HEK293 (cell line): ENCODE results near the gene ZNF695.

Experiments used
- CTCF ChIA-PET: fragments of 350-600 bp; formaldehyde crosslinking; extraction: SDS; loops from one replicate; lab custom pipeline; 2021; ENCODE audit warnings: antibody characterized with exemption; lab: Yijun Ruan, JAX
- POLR2A ChIA-PET: fragments of 300-600 bp; formaldehyde crosslinking; extraction: SDS; loops from one replicate; lab custom pipeline; 2020; ENCODE audit warnings: antibody characterized with exemption, inconsistent platforms; lab: Yijun Ruan, JAX
- H3K27ac ChIP-seq: fragments of 200-500 bp; sonication (Bioruptor generic); 2 replicates; pipeline ENCODE4 v1.5.1; 2014; ENCODE audit warnings: low read depth, low read length, control low read depth, inconsistent platforms; ENCODE audit errors: extremely low read depth
- H3K36me3 ChIP-seq, 2 experiments: fragments of 200-500 bp in 1 of 2; sonication (Bioruptor generic) in 1 of 2; 1 replicate in 1 of 2; 2 replicates in 1 of 2; pipeline ENCODE4 v1.5.1; 2014 to 2017; ENCODE audit warnings: inconsistent platforms in 2 of 2, low read length in 2 of 2; ENCODE audit not compliant: control insufficient read depth in 2 of 2, insufficient read depth in 1 of 2
- H3K4me1 ChIP-seq: fragments of 200-500 bp; sonication (Bioruptor generic); 2 replicates; pipeline ENCODE4 v1.5.1; 2014; ENCODE audit warnings: mild to moderate bottlenecking, low read length, inconsistent platforms; ENCODE audit not compliant: control insufficient read depth, insufficient read depth
- H3K4me3 ChIP-seq: 2 replicates; pipeline ENCODE4 v1.5.1; 2011; ENCODE audit warnings: low read depth, mild to moderate bottlenecking, control low read depth, low read length, moderate library complexity
- H3K9me3 ChIP-seq: fragments of 200-500 bp; sonication (Bioruptor generic); 2 replicates; pipeline ENCODE4 v1.5.1; 2014; ENCODE audit warnings: low read depth, low read length, inconsistent platforms; ENCODE audit not compliant: control insufficient read depth, insufficient read depth
- ELK4 ChIP-seq: IDR thresholded peaks from 2 replicates; pipeline ENCODE4 v1.6.1; 2011; ENCODE audit warnings: mild to moderate bottlenecking, low read depth, low read length, borderline replicate concordance
- IKZF3 ChIP-seq: fragments of 450-650 bp; IDR thresholded peaks from 2 replicates; pipeline ENCODE4 v1.5.0; 2018; ENCODE audit warnings: missing biosample characterization, mild to moderate bottlenecking, missing genetic modification characterization, moderate library complexity
- PRDM6 ChIP-seq: fragments of 450-650 bp; formaldehyde crosslinking; IDR thresholded peaks from 2 replicates; pipeline ENCODE4 v1.5.1; 2017; ENCODE audit warnings: missing biosample characterization, missing genetic modification characterization
- SALL2 ChIP-seq: fragments of 450-650 bp; formaldehyde crosslinking; IDR thresholded peaks from 2 replicates; pipeline ENCODE4 v1.5.0; 2017; ENCODE audit warnings: missing biosample characterization, mild to moderate bottlenecking, missing genetic modification characterization, borderline replicate concordance
- SCRT2 ChIP-seq: fragments of 450-650 bp; formaldehyde crosslinking; IDR thresholded peaks from 2 replicates; pipeline ENCODE4 v1.5.1; 2016; ENCODE audit warnings: missing biosample characterization, missing genetic modification characterization
- TSHZ1 ChIP-seq: fragments of 450-650 bp; formaldehyde crosslinking; IDR thresholded peaks from 2 replicates; pipeline ENCODE4 v1.5.1; 2016; ENCODE audit warnings: missing biosample characterization, missing genetic modification characterization, borderline replicate concordance
- ZBTB1 ChIP-seq: fragments of 450-650 bp; formaldehyde crosslinking; IDR thresholded peaks from 2 replicates; pipeline ENCODE4 v1.5.1; 2016; ENCODE audit warnings: missing biosample characterization, missing genetic modification characterization
- ZBTB10 ChIP-seq: fragments of 450-650 bp; formaldehyde crosslinking; IDR thresholded peaks from 2 replicates; pipeline ENCODE4 v1.5.1; 2016; ENCODE audit warnings: missing biosample characterization, missing genetic modification characterization
- ZBTB6 ChIP-seq: fragments of 450-650 bp; formaldehyde crosslinking; IDR thresholded peaks from 2 replicates; pipeline ENCODE4 v1.5.1; 2017; ENCODE audit warnings: missing biosample characterization, missing genetic modification characterization
- ZFP37 ChIP-seq: fragments of 450-650 bp; formaldehyde crosslinking; IDR thresholded peaks from 2 replicates; pipeline ENCODE4 v1.5.1; 2016; ENCODE audit warnings: missing biosample characterization, missing genetic modification characterization
- ZFP41 ChIP-seq: fragments of 450-650 bp; formaldehyde crosslinking; IDR thresholded peaks from 2 replicates; pipeline ENCODE4 v1.5.1; 2016; ENCODE audit warnings: missing biosample characterization, missing genetic modification characterization, borderline replicate concordance
- ZNF24 ChIP-seq: fragments of 450-650 bp; formaldehyde crosslinking; IDR thresholded peaks from 2 replicates; pipeline ENCODE4 v1.5.1; 2016; ENCODE audit warnings: missing biosample characterization, missing genetic modification characterization
- ZNF324 ChIP-seq: fragments of 450-650 bp; formaldehyde crosslinking; IDR thresholded peaks from 2 replicates; pipeline ENCODE4 v1.5.1; 2016; ENCODE audit warnings: missing biosample characterization, missing genetic modification characterization
- ZNF514 ChIP-seq: fragments of 450-650 bp; formaldehyde crosslinking; IDR thresholded peaks from 2 replicates; pipeline ENCODE4 v1.5.1; 2016; ENCODE audit warnings: missing biosample characterization, missing genetic modification characterization
- ZNF549 ChIP-seq: fragments of 450-650 bp; IDR thresholded peaks from 2 replicates; pipeline ENCODE4 v1.5.1; 2018; ENCODE audit warnings: missing biosample characterization, missing genetic modification characterization, mild to moderate bottlenecking, inconsistent platforms, moderate library complexity
- ZNF610 ChIP-seq: fragments of 450-650 bp; formaldehyde crosslinking; IDR thresholded peaks from 2 replicates; pipeline ENCODE4 v1.5.1; 2016; ENCODE audit warnings: missing biosample characterization, missing genetic modification characterization, borderline replicate concordance
- ZSCAN23 ChIP-seq: fragments of 450-650 bp; formaldehyde crosslinking; IDR thresholded peaks from 2 replicates; pipeline ENCODE4 v1.5.1; 2016; ENCODE audit warnings: missing biosample characterization, missing genetic modification characterization
- ZXDB ChIP-seq: fragments of 450-650 bp; formaldehyde crosslinking; IDR thresholded peaks from 2 replicates; pipeline ENCODE4 v1.5.1; 2016; ENCODE audit warnings: missing biosample characterization, missing genetic modification characterization
- TF ChIP-seq, protein P1 (sequence below): fragments of 450-650 bp; formaldehyde crosslinking; IDR thresholded peaks from 2 replicates; pipeline ENCODE4 v1.5.1; 2016; ENCODE audit warnings: missing biosample characterization, missing genetic modification characterization

ZNF695 gene

DNA sequence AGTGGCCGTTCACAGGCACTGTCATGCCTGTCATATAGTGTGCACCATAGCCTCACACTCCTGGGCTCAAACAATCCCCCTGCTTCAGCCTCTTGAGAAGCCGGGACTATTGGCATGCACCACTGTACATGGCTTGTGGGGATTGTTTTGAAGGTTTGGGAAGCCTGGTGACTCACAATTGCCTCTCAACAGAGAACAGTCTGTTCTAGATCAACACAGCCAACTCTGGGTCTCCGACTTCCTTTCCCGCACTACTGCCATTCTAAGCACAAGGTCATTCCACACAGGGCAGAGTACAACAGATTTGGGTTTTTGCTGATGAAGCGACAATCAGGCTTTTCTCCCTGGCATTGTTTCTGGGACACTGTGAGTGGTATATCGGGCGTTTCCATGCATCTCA is 60.6 kb downstream of the ZNF695 start:
- no peaks in the 10 kb centered on the region for H3K4me1 ChIP-seq
- H3K9me3 ChIP-seq: no peaks in the 10 kb centered on the region
- CTCF ChIA-PET: no interaction called here
- no peak for TF ChIP-seq ZBTB1 (tag by site-specific recombination)
- TF ChIP-seq SALL2 (tag by site-specific recombination): no peak
- no peak for TF ChIP-seq ZNF549 (tag by site-specific recombination)
- no peak for TF ChIP-seq ZXDB (tag by site-specific recombination)
- TF ChIP-seq, protein P1, sequence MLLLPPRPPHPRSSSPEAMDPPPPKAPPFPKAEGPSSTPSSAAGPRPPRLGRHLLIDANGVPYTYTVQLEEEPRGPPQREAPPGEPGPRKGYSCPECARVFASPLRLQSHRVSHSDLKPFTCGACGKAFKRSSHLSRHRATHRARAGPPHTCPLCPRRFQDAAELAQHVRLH: no peak
- no peak for TF ChIP-seq ZBTB10
- TF ChIP-seq SCRT2 (tag by site-specific recombination): no peak
- no peak for TF ChIP-seq PRDM6 (tag by site-specific recombination)
- no peak for TF ChIP-seq ZBTB6 (tag by site-specific recombination)
- no peak for TF ChIP-seq ELK4
- TF ChIP-seq ZSCAN23 (tag by site-specific recombination): no peak
- no peak for TF ChIP-seq ZNF514 (tag by site-specific recombination)
- TF ChIP-seq TSHZ1 (tag by site-specific recombination): no peak
- TF ChIP-seq ZFP41 (tag by site-specific recombination): no peak
- TF ChIP-seq, all 188 proteins: peak for 0
- POLR2A ChIA-PET: no interaction called here
- Histone ChIP-seq H3K36me3 (peaks cover 0 to 13% of the 10 kb centered on the region in 2 experiments; a peak in 1 of 3 replicates), H3K4me3 (no peak overlapping the region), H3K27ac (no peak overlapping the region)

DNA sequence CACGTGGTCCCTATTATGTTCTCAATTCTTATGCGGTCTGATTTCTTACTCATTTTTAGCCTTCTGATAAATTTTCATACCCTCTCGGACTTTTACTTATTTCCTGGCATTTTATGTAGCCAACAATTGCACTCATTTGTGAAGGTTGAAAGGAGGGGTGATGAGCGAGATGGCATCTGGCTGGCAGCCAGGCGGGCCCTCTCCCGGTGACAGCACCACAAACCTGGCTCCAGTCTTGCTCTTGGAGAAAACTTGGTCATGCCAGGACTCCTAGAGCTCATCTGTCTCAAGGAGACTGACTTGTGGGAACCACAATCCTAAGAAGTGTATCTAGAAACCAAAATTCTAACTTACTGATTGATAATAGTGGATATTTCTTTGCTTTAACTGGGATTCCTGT is 61.5 kb downstream of the ZNF695 start:
- Histone ChIP-seq H3K27ac (no peak overlapping the region), H3K9me3 (no peaks in the 10 kb centered on the region), H3K4me3 (no peak overlapping the region), H3K36me3 (peaks cover 0 to 11% of the 10 kb centered on the region in 2 experiments; a peak in 1 of 3 replicates), H3K4me1 (no peaks in the 10 kb centered on the region)
- TF ChIP-seq ZFP37 (tag by site-specific recombination) (no peak), ZNF324 (no peak), IKZF3 (tag by site-specific recombination) (no peak), ZNF610 (tag by site-specific recombination) (no peak), ZNF24 (tag by site-specific recombination) (no peak)
- ChIA-PET POLR2A (no interaction called here), CTCF (no interaction called here)
